ENCODE measurements around the gene KCNH4. TPM values are rescaled to one million over a fixed set of nuclear protein-coding genes. Genes with fewer than 3 reads are reported as not detected.

KCNH4 gene
- polyA plus RNA-seq, 3 donors: 0.05 TPM; not detected in 2

GRCh38 chr17:42133461-42134041 lies 47.4 kb downstream of the KCNH4 start:
- H2AFZ ChIP-seq (ENCODE audit: insufficient read depth, low read depth, low read length, poor library complexity, severe bottlenecking): no peak overlapping the region
- peaks cover 99% of the 10 kb centered on the region for H4K20me1 ChIP-seq (ENCODE audit: insufficient read depth, low read length)
- H3K36me3 ChIP-seq (replicated peaks in 1 of 2; ENCODE audit: control insufficient read depth in 1 of 2, insufficient read depth in 2 of 2, low read length in 2 of 2): peaks cover 26 to 58% of the 10 kb centered on the region in 2 donors
- H3K9me3 ChIP-seq (replicated peaks in 1 of 2; ENCODE audit: control insufficient read depth in 1 of 2, insufficient read depth in 1 of 2, low read length in 2 of 2): no peaks in the 10 kb centered on the region
- WGBS (ENCODE audit: insufficient coverage): 38% methylated on average over 4 of the region's 4 CpGs
- H3K9ac ChIP-seq (ENCODE audit: insufficient read depth, low read length, poor library complexity, severe bottlenecking): no peak overlapping the region
- peaks cover 83% of the 10 kb centered on the region for H3K79me2 ChIP-seq (ENCODE audit: insufficient read depth, low read length)
- peaks cover 34 to 51% of the 10 kb centered on the region in 2 donors for H3K36me3 Mint-ChIP-seq
- peaks cover 63 to 70% of the 10 kb centered on the region in 2 donors for H3K4me1 ChIP-seq (ENCODE audit: control insufficient read depth in 1 of 2, insufficient read depth in 2 of 2, low read length in 2 of 2)
- no peaks in the 10 kb centered on the region for H3K9me3 Mint-ChIP-seq
- no peak for DNase-seq
- H3K4me3 ChIP-seq (replicated peaks in 1 of 3; ENCODE audit: low read depth in 2 of 3, low read length in 3 of 3): no peak overlapping the region
- peak overlapping the region in 1 of 2 donors; percentile 84 for H3K27ac ChIP-seq (ENCODE audit: low read depth in 1 of 2, low read length in 2 of 2)
- no peak for TF ChIP-seq CTCF (IDR thresholded peaks at IDR 0.05)
- no peak overlapping the region for H3K4me3 Mint-ChIP-seq
- H3K27me3 Mint-ChIP-seq (ENCODE audit: low read depth in 3 of 3): no peaks in the 10 kb centered on the region
- no peaks in the 10 kb centered on the region for H3K27me3 ChIP-seq (ENCODE audit: control insufficient read depth in 2 of 2, insufficient read depth in 2 of 2, low read length in 2 of 2)
- peaks cover 68% of the 10 kb centered on the region for H3K4me1 Mint-ChIP-seq
- peak overlapping the region; percentile 51 for H3K4me2 ChIP-seq (replicated peaks; ENCODE audit: extremely low read depth, low read length, poor library complexity, severe bottlenecking)
- intact Hi-C loops (cut with micrococcal nuclease): no loop called here
- peak overlapping the region; percentile 25 to 91 (median 74) for H3K27ac Mint-ChIP-seq

GRCh38 chr17:42132941-42133340 lies 48.0 kb downstream of the KCNH4 start:
- peaks cover 99% of the 10 kb centered on the region for H4K20me1 ChIP-seq (ENCODE audit: insufficient read depth, low read length)
- intact Hi-C loops (cut with micrococcal nuclease): no loop called here

More at GRCh38 chr17:42132941-42133340, 48.0 kb downstream of the KCNH4 start:
- Histone ChIP-seq H3K4me2 (replicated peaks; ENCODE audit: extremely low read depth, low read length, poor library complexity, severe bottlenecking) (peak overlapping the region; percentile 51), H3K9me3 (replicated peaks in 1 of 2; ENCODE audit: control insufficient read depth in 1 of 2, insufficient read depth in 1 of 2, low read length in 2 of 2) (no peaks in the 10 kb centered on the region), H2AFZ (ENCODE audit: insufficient read depth, low read depth, low read length, poor library complexity, severe bottlenecking) (no peak overlapping the region), H3K27ac (ENCODE audit: low read depth in 1 of 2, low read length in 2 of 2) (peak overlapping the region; percentile 31 to 84), H3K4me3 (replicated peaks in 1 of 3; ENCODE audit: low read depth in 2 of 3, low read length in 3 of 3) (peak overlapping the region in 1 of 3 experiments; percentile 56), H3K27me3 (ENCODE audit: control insufficient read depth in 2 of 2, insufficient read depth in 2 of 2, low read length in 2 of 2) (no peaks in the 10 kb centered on the region), H3K4me1 (ENCODE audit: control insufficient read depth in 1 of 2, insufficient read depth in 2 of 2, low read length in 2 of 2) (peaks cover 63 to 70% of the 10 kb centered on the region in 2 donors), H3K79me2 (ENCODE audit: insufficient read depth, low read length) (peaks cover 77% of the 10 kb centered on the region), H3K9ac (ENCODE audit: insufficient read depth, low read length, poor library complexity, severe bottlenecking) (no peak overlapping the region), H3K36me3 (replicated peaks in 1 of 2; ENCODE audit: control insufficient read depth in 1 of 2, insufficient read depth in 2 of 2, low read length in 2 of 2) (peaks cover 32 to 59% of the 10 kb centered on the region in 2 donors)
- peak overlapping the region; percentile 59 to 91 (median 86) for H3K27ac Mint-ChIP-seq
- no peak for TF ChIP-seq CTCF (IDR thresholded peaks at IDR 0.05)
- H3K4me3 Mint-ChIP-seq: peak overlapping the region; percentile 42 to 76
- H3K9me3 Mint-ChIP-seq: no peaks in the 10 kb centered on the region
- H3K27me3 Mint-ChIP-seq (ENCODE audit: low read depth in 3 of 3): no peaks in the 10 kb centered on the region
- DNase-seq: peak; percentile 33 to 60 (median 40)
- H3K4me1 Mint-ChIP-seq: peaks cover 68% of the 10 kb centered on the region
- H3K36me3 Mint-ChIP-seq: peaks cover 41 to 56% of the 10 kb centered on the region in 2 donors
- WGBS (ENCODE audit: insufficient coverage): 0% methylated on average over 3 of the region's 3 CpGs

Measured in CD14-positive monocyte (primary cell).